AG04450 (cell line): ENCODE results near the gene ANKRD13A. TPM values are rescaled to one million over a fixed set of nuclear protein-coding genes. Genes with fewer than 3 reads are reported as not detected.

ENCODE experiments used
- CTCF ChIA-PET: fragments of 300-600, 350-600 bp; formaldehyde crosslinking; extraction: SDS; loops from one replicate; lab custom pipeline; 2022; ENCODE audit warnings: antibody characterized with exemption, inconsistent platforms; lab: Charles Lee
- POLR2A ChIA-PET: fragments of 350-600 bp; formaldehyde crosslinking; extraction: SDS; loops from one replicate; lab custom pipeline; 2021; ENCODE audit warnings: antibody characterized with exemption, inconsistent platforms; lab: Yijun Ruan, JAX
- DNase-seq: peaks from one replicate; pipeline ENCODE4 v3.0.0-alpha.2; 2011; ENCODE audit warnings: low read depth, low spot score
- H3K27ac ChIP-seq: one replicate; pipeline ENCODE4 v1.5.1; 2012; ENCODE audit warnings: low read depth, low read length, control low read depth
- H3K27me3 ChIP-seq: one replicate; pipeline ENCODE4 v1.6.0; 2012; ENCODE audit warnings: low read length; ENCODE audit not compliant: control insufficient read depth, insufficient read depth
- H3K4me3 ChIP-seq: 2 replicates; pipeline ENCODE4 v1.5.1; 2011; ENCODE audit warnings: mild to moderate bottlenecking, low read depth, low read length, control low read depth
- H3K9me3 ChIP-seq: 2 replicates; pipeline ENCODE4 v1.5.1; 2012; ENCODE audit warnings: low read length; ENCODE audit not compliant: control insufficient read depth, insufficient read depth
- CTCF ChIP-seq: IDR thresholded peaks from 2 replicates; pipeline ENCODE4 v1.5.1; 2011; ENCODE audit warnings: low read depth, low read length, control low read depth, inconsistent platforms
- polyA minus RNA-seq: library from RNA; depleted of rRNA, polyadenylated mRNA; stranded (reverse); fragments of >200 nt; gene quantifications from 2 replicates; pipeline ENCODE4 v1.2.3, GENCODE V29; 2011; rRNA and poly(A)+ RNA removed
- polyA plus RNA-seq: library from polyadenylated mRNA; depleted of rRNA; stranded (reverse); fragments of >200 nt; gene quantifications from 2 replicates; pipeline ENCODE4 v1.2.3, GENCODE V29; 2011; rRNA removed

ANKRD13A gene
- polyA plus RNA-seq (202 and 246 TPM in 2 replicates), polyA minus RNA-seq (206 and 257 TPM in 2 replicates)

GRCh38 chr12:109998904-109999648, at the start of gene ANKRD13A:
Gene ANKRD13A (plus strand): TSS chr12:109999430. CDS start chr12:109999689, 259 bp downstream.
- no peaks in the 10 kb centered on the region for H3K9me3 ChIP-seq
- no peaks in the 10 kb centered on the region for H3K27me3 ChIP-seq
- DNase-seq = peak; percentile 89
- TF ChIP-seq CTCF = no peak
- POLR2A ChIA-PET = interaction anchor here (0.6 to 2.6 kb wide), 7 partner anchors 24 to 213 kb away, joined by 3 to 9 read pairs (median 5); no protein-coding TSS in a partner anchor
- CTCF ChIA-PET = interaction anchor here (1.1 kb wide), 1 partner anchor 432 kb away, joined by 5 read pairs; no protein-coding TSS in a partner anchor
- peak within 1 kb of the TSS; percentile 92 for H3K27ac ChIP-seq
- H3K4me3 ChIP-seq = peak within 1 kb of the TSS; percentile 91

GRCh38 chr12:109950625-109951024, 48.6 kb upstream of the ANKRD13A start:
- no peak for DNase-seq
- POLR2A ChIA-PET = interaction anchor here (0.7 to 1.5 kb wide), 2 partner anchors 10 to 14 kb away, joined by 3 read pairs; no protein-coding TSS in a partner anchor
- CTCF ChIA-PET = interaction anchor here (0.8 kb wide), 1 partner anchor 16 kb away, joined by 3 read pairs; no protein-coding TSS in a partner anchor
- no peak for TF ChIP-seq CTCF
- peak overlapping the region; percentile 99 for H3K27ac ChIP-seq
- H3K4me3 ChIP-seq = no peak overlapping the region
- H3K27me3 ChIP-seq = no peaks in the 10 kb centered on the region
- H3K9me3 ChIP-seq = no peaks in the 10 kb centered on the region

- H3K27me3 ChIP-seq = no peaks in the 10 kb centered on the region
- no peaks in the 10 kb centered on the region for H3K9me3 ChIP-seq
- no peak overlapping the region for H3K4me3 ChIP-seq
- peak; percentile 78 for DNase-seq
- TF ChIP-seq CTCF = no peak
- POLR2A ChIA-PET = interaction anchor here (0.7 to 1.9 kb wide), 3 partner anchors 11 to 48 kb away, joined by 3 to 8 read pairs (median 3); partner anchors contain the start of gene ANKRD13A
- H3K27ac ChIP-seq = peak overlapping the region; percentile 99
- CTCF ChIA-PET = interaction anchor here (0.8 to 1.2 kb wide), 2 partner anchors 16 to 98 kb away, joined by 3 read pairs; no protein-coding TSS in a partner anchor
Observed at GRCh38 chr12:109951136-109951535, 48.1 kb upstream of the ANKRD13A start.

- Histone ChIP-seq H3K4me3 (no peak overlapping the region), H3K27ac (peak overlapping the region; percentile 99), H3K9me3 (no peaks in the 10 kb centered on the region), H3K27me3 (no peaks in the 10 kb centered on the region)
- DNase-seq = peak; percentile 85
- ChIA-PET CTCF (interaction anchor here (1.2 to 1.3 kb wide), 2 partner anchors 11 to 98 kb away, joined by 3 to 4 read pairs; no protein-coding TSS in a partner anchor), POLR2A (interaction anchor here (1.5 to 1.9 kb wide), 2 partner anchors 13 to 47 kb away, joined by 3 to 8 read pairs; partner anchors contain the start of gene ANKRD13A)
- peak; percentile 20; the same call in 1 of the 2 replicates for TF ChIP-seq CTCF
Observed at GRCh38 chr12:109951751-109952150, 47.5 kb upstream of the ANKRD13A start.
